HG03342 (cell line): Measurements from ENCODE around the gene WDR62.

Source experiments
- ATAC-seq: cut with Tn5 transposase; IDR thresholded peaks from one replicate; pipeline ENCODE4 v1.9.1; 2021; ENCODE audit warnings: mild to moderate bottlenecking, moderate library complexity; ENCODE audit not compliant: unreplicated experiment

WDR62 gene

DNA sequence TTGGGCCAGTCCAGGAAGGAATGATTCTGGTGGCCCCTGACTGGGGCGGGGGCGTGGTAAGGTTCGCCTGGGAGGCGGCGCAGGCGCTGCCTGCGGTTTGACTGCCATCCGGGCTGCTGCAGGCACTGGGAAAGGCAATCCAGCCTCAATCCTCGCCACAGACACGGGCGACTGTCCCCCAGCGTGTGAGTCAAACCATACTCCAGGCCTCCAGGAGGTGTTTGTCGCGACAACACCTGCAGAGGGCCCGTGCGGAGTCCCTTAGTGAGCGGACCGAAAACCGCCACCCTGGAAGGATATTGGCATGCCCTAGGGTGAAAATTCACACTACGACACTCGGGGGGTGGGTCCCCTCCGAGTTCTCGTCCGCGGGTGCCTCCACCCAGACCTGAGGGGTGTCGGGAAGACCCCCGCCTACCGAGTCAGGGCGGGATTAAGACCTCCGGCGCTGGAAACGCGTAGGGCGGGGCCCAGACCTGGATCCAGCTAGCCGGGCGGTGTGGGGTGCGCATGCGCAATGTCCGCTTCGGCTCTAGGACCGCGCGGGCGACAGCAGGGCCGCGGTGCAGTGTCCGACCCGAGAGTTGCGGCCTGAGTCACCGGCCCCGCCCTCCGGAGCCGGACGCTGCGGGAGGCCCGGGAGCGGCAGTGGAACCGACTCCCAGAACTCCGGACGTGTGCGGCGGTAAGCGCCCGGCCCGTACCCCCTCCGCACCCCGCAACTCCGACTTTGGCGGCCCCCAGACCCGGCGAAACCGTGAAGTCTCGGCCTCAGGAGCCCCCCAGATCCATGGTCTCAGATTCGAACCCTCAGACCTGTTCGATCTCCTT lies 85.0 kb downstream of the WDR62 start, which contains the start of gene CAPNS1:
Gene CAPNS1 (plus strand): TSS at position 594 of the 831 bp plus-strand sequence. CDS start 946 bp downstream, outside the sequence.
- ATAC-seq, result peak; percentile 78

DNA sequence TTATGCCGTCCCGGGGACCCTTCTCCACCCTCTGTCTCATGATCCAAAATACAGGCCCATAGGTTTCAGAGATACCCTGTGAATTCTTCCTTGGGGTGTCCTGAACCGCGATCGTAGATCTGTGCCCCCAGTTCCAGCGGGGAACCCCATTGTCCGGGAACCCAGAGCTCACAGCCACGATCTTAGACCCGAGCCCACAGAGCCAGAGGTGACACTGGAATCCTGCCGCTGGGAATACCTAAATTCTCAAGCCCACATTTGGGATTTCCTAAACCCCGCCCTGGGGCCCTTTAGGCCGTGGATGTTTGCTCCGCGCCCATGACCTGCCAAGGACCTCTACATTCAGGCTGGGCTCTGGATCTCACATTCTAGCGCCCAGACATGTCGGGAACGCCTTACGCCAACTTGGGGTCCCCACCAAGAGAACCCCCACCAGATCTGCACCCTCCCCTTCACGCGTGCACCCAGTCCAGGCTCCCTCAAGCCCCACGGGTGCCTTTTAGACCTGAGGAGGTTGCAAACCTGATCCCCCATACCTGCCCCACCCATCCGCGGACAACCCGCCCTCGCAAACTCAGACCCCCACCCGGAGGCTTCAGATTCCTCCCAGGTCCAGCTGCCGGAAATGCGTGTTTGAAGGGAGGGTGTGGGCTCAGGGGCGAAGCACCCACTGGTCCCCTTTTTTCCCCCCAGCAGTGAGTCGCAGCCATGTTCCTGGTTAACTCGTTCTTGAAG lies 85.8 kb downstream of the WDR62 start:
- peak; percentile 14 for ATAC-seq

DNA sequence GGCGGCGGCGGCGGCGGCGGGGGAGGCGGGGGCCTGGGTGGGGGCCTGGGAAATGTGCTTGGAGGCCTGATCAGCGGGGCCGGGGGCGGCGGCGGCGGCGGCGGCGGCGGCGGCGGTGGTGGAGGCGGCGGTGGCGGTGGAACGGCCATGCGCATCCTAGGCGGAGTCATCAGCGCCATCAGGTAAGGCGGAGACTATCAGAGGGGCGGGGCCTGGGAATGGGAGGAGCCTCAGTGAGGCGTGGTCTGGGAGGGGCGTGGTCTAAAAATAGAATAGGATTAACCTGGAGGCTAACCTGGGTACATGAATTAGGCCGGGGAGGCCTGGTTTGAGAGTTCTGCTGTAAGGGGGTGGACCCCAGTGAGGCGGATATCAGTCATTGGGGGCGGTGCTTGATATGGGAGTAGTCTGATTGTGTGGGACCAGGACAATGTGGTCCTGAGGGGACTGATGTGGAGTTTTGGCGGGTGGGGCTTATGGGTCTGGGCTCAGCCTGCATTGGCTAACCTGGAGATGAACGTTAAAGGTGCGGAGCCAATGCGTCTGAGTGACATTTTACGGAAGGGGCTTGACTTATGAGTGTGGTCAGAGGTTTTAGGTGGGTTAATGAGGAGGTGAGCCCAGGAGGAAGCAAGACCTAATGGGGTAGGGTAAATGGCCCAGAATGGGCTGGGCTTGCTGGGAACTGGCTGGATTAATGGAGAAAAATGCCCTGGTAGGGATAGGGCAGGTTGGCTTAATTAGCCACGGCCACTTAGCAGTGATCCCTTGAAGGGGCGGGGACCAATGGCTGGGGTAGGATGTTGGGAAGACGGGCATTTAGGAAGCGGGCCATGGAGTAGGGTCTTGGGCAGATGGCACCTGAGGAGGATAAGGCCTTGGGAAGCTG lies 86.6 kb downstream of the WDR62 start:
- ATAC-seq, result no peak

DNA sequence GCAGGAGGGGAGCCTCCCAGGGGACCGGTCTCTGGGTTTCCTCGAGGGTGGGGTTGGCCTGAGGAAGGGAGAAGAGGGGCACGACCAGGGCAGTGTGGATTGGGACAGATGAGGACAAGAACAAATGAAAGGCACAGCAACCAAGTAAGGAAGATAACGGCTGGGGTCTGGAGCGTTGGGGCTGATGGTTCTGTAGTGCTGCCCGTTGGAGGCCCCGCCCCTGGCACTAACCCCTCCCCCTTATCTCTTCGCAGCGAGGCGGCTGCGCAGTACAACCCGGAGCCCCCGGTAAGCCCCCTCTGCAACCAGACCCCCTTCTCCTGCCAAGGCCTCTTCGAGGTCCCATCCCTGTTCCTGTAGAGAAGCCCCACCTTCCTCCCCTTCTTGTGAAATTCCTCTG lies 87.3 kb downstream of the WDR62 start:
- no peak for ATAC-seq

DNA sequence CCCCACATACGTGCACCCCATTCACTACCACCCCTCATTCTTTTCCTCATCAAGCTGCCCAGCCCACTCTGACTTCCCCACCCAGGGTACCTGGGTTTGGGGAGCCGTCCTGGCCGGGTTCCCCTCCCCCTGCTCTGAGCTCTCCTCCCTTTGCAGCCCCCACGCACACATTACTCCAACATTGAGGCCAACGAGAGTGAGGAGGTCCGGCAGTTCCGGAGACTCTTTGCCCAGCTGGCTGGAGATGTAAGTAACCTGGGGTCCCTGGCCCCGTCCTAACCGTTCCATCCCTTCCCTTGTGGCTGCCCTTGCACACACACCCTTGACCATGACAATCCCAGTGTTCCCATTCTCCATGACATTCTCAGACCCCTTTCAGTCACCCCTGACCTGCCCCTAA lies 87.8 kb downstream of the WDR62 start:
- no peak for ATAC-seq

DNA sequence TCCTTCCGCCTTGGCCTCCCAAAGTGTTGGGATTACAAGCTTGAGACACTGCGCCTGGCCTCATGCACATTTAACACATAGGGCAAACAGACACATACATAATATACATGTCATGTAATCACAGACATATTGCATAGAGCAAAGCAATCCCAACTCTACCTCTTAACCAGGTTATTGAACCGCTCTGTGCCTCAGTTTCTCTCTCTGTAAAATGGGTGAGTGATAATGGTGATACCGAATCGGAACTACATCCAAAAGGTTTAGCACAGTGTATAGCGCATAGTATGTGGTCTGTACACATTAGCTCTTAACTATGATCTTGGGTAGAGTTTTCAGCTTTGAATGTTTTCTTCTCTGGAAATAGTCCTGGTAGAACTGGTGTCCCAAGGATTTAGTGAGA lies 89.9 kb downstream of the WDR62 start:
- no peak for ATAC-seq

- ATAC-seq, result no peak
Observed at GRCh38 chr19:36149673-36150406, 95.1 kb downstream of the WDR62 start.

GRCh38 chr19:36150586-36150985 lies 95.9 kb downstream of the WDR62 start:
- no peak for ATAC-seq

DNA sequence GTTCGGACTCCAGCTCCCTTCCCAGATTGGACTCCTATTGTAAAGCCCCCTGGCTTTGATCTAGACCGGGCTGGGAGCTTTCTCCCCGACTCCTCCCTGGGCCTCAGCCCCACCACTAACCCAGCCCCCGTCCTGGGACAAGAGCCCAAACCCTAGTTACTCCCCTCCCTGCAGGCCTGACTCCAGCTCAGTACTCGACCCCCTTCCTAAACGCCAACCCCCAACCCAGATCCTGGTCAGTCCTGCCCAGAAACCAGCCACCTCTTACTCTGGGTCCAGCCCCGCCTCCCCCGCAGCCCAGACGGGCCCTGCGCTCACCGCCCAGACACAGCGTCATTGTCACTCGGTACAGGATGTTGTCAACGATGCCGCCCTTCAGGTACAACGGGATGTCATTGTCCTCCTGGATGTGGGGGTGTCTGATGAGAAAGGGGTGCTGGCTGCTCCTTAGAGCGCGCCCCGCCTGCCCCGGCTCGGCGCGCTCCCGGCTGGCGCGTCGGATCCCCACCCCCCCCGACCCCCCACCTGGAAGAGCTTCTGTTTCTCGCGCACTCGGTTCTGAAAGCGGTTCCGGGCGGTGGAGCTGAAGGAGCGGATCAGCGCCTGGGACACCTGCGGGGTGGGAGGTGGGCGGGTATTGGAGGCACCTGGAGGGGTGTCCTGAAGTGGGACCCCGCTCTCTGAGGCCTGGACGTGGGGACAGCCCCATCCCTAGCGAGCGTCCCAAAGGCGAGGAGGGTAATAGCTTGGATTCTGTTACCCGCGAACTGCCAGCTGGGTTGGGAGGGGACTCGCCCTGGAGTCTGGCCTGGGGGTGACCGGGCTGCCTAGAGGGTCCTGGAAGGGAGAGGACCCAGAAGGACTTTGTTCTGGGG lies 96.7 kb downstream of the WDR62 start:
- ATAC-seq, result no peak

DNA sequence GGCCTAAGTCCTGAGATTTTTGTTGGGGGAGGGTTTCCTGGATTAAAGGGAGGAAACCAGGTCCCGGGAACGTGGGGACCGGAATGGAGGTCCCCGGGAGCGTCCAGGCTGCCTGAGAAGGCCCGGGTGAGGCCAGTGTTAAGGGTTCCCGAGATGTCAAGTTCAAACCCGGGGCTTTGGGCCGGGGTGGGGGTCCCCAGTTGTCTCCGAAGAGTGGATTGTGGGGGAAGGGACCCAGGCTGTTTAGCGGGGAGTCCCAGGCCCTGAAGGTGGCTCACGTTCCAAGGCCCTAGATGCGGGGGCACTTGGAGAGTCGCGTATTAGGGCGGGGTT lies 97.3 kb downstream of the WDR62 start:
- ATAC-seq, result no peak

DNA sequence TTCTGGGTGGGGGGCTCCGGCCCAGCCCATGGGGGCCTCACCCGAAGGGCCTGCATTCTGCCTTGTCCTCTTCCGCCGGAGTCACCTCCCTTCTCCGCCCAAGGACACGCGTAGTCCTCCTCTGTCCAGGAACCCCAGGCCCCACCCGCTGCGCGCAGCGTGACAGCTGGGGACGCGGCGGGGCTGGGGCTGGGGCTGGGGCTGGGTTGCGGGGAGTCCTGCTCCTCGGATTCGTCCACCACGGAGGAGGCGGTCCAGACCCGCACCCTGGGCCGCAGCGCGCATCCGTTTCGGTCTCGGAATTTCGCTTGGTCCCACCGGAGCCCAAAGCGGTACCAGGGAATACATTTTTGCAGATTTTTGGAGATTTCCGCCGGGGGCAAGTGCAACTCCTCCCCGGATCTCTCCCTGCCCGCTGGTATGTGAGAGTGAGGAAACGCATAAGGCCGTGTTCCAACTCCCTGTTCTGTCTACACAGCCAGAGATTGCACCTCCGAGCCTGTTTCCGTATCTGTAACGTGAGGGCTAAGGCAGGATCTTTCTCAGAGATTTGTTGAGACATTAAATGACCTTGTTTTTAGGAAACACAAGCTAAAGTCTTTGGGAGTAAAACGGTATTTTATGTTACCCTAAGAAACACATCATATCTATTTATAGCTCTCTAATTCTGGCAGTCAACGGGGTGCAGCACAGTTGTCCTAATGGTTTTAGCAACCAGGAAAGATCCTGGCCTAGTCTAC lies 97.8 kb downstream of the WDR62 start, which contains the start of gene COX7A1:
Gene COX7A1 (minus strand): TSS at position 96 of the 740 bp plus-strand sequence. CDS start 40 bp downstream, at position 56.
- ATAC-seq, result no peak

DNA sequence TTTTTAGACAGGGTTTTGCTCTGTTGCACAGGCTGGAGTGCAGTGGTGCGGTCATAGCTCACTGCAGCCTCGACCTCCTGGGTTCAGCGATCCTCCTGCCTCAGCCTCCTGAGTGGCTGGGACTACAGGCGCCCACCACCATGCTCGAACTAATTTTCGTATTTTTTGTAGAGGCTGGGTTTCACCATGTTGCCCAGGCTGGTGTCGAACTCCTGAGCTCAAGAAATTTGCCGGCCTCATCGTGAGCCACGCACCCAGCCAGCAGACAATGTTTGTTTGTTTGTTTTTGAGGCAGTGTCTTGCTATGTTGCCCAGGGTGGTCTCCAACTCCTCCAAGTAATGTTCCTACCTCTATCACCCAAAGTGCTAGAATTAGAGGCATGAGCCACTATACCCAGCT lies 98.4 kb downstream of the WDR62 start:
- ATAC-seq, result no peak
